HTR-8/SVneo (cell line): ENCODE measurements around the gene PROSER2.

ENCODE experiments used
- DNase-seq: peaks from one replicate; pipeline ENCODE4 v3.0.0; 2011; ENCODE audit warnings: low spot score, mixed read lengths; ENCODE audit not compliant: insufficient read length
- FAIRE-seq: peaks from 2 replicates; lab custom pipeline; 2011; peaks lifted over from hg19 to GRCh38; lab: Jason Lieb, UNC

Gene PROSER2

GRCh38 chr10:11861811-11862428 is 38.8 kb downstream of the PROSER2 start:
- FAIRE-seq (no peak), DNase-seq (no peak)

GRCh38 chr10:11863353-11864109 is 40.4 kb downstream of the PROSER2 start:
- DNase-seq = no peak

GRCh38 chr10:11864727-11865126 is 41.6 kb downstream of the PROSER2 start:
- FAIRE-seq (no peak), DNase-seq (no peak)

More at GRCh38 chr10:11863353-11864109, 40.4 kb downstream of the PROSER2 start:
- FAIRE-seq = no peak

GRCh38 chr10:11865561-11865960 is 42.4 kb downstream of the PROSER2 start:
- FAIRE-seq (no peak), DNase-seq (no peak)

- DNase-seq (no peak), FAIRE-seq (no peak)
These were observed 43.2 kb downstream of the PROSER2 start for GRCh38 chr10:11866199-11866925.

GRCh38 chr10:11869219-11869618 is 46.1 kb downstream of the PROSER2 start:
- DNase-seq = no peak
- FAIRE-seq = no peak

- no peak for FAIRE-seq
These were observed 46.7 kb downstream of the PROSER2 start for GRCh38 chr10:11869743-11870460.

GRCh38 chr10:11870461-11870780 is 47.3 kb downstream of the PROSER2 start:
- FAIRE-seq (no peak), DNase-seq (no peak)

More at GRCh38 chr10:11869743-11870460, 46.7 kb downstream of the PROSER2 start:
- no peak for DNase-seq

- FAIRE-seq (no peak), DNase-seq (no peak)
These were observed 47.8 kb downstream of the PROSER2 start for GRCh38 chr10:11870900-11871400.

GRCh38 chr10:11871466-11871865 is 48.3 kb downstream of the PROSER2 start:
- FAIRE-seq (no peak), DNase-seq (no peak)

GRCh38 chr10:11874568-11875493 is 51.7 kb downstream of the PROSER2 start:
- FAIRE-seq (no peak), DNase-seq (no peak)

GRCh38 chr10:11875494-11876281 is 52.5 kb downstream of the PROSER2 start:
- DNase-seq (peak; percentile 84), FAIRE-seq (peak; percentile 62)

GRCh38 chr10:11876324-11876723 is 53.2 kb downstream of the PROSER2 start:
- FAIRE-seq (no peak), DNase-seq (no peak)

GRCh38 chr10:11876805-11877590 is 53.8 kb downstream of the PROSER2 start:
- DNase-seq (no peak), FAIRE-seq (no peak)

GRCh38 chr10:11877591-11877905 is 54.4 kb downstream of the PROSER2 start:
- FAIRE-seq (no peak), DNase-seq (no peak)

- FAIRE-seq = no peak
- no peak for DNase-seq
These were observed 55.6 kb downstream of the PROSER2 start for GRCh38 chr10:11878776-11879175.

- no peak for FAIRE-seq
- no peak for DNase-seq
These were observed 56.4 kb downstream of the PROSER2 start for GRCh38 chr10:11879387-11880094.
